GM12878 (cell line): ENCODE results near the gene PIK3R2. TPM values are rescaled to one million over a fixed set of nuclear protein-coding genes. Genes with fewer than 3 reads are reported as not detected.
A peak's percentile ranks its signal among the peaks of the same experiment; 100 is the strongest.

Experiments used
- ATAC-seq: fragments of 200-7000 bp; cut with Tn5 transposase; 3 replicates; pipeline ENCODE4 v1.9.1; 2020; ENCODE audit warnings: mild to moderate bottlenecking, moderate library complexity
- BruUV-seq: library from RNA; stranded (reverse); fragments of 400-500 nt; replicated peaks from 2 replicates; lab custom pipeline; 2021; lab: Mats Ljungman, UMichigan
- CTCF ChIA-PET: fragments of 300-600 bp; sonication (Branson Sonifier 250); formaldehyde crosslinking; extraction: SDS; loops from one replicate; lab custom pipeline; 2021; ENCODE audit warnings: inconsistent platforms; lab: Yijun Ruan, JAX
- POLR2A ChIA-PET: fragments of 350-600 bp; formaldehyde crosslinking; extraction: SDS; loops from one replicate; lab custom pipeline; 2021; ENCODE audit warnings: inconsistent platforms; lab: Charles Lee
- RAD21 ChIA-PET: fragments of 300-600 bp; sonication (Branson Sonifier 250); formaldehyde crosslinking; loops from one replicate; lab custom pipeline; 2023; ENCODE audit warnings: antibody characterized with exemption; ENCODE audit not compliant: unreplicated experiment; lab: Charles Lee
- SMC1A ChIA-PET: fragments of 300-600 bp; sonication (Branson Sonifier 250); formaldehyde crosslinking; loops from one replicate; lab custom pipeline; 2023; ENCODE audit not compliant: unreplicated experiment, uncharacterized antibody; lab: Charles Lee
- DNase-seq: peaks from one replicate; pipeline ENCODE4 v3.0.0-alpha.2; 2011; ENCODE audit warnings: low read depth, low spot score
- FAIRE-seq: peaks from 3 replicates; lab custom pipeline; 2011; peaks lifted over from hg19 to GRCh38; lab: Jason Lieb, UNC
- H2AFZ ChIP-seq: 2 replicates; pipeline ENCODE4 v1.6.0; 2011; ENCODE audit warnings: low read depth, low read length, control low read depth; ENCODE audit not compliant: control insufficient read depth
- H3K27ac ChIP-seq: 2 replicates; pipeline ENCODE4 v1.5.1; 2011; ENCODE audit warnings: control low read depth; ENCODE audit not compliant: control insufficient read depth, insufficient read depth
- H3K27me3 ChIP-seq, 2 experiments: replicated peaks in 1 of 2; 2 replicates each; pipeline versions ENCODE4 v1.6.0 to v1.6.1; 2011; ENCODE audit warnings: low read length in 1 of 2; ENCODE audit not compliant: control insufficient read depth in 2 of 2, insufficient read depth in 2 of 2
- H3K36me3 ChIP-seq, 2 experiments: 2 replicates each; pipeline ENCODE4 v1.5.1; 2011; ENCODE audit warnings: low read length in 1 of 2; ENCODE audit not compliant: control insufficient read depth in 2 of 2, insufficient read depth in 2 of 2
- H3K4me1 ChIP-seq: 2 replicates; pipeline ENCODE4 v1.6.1; 2011; ENCODE audit warnings: mild to moderate bottlenecking, low read length, moderate library complexity, mixed read lengths; ENCODE audit not compliant: control insufficient read depth, insufficient read depth
- H3K4me2 ChIP-seq: 2 replicates; pipeline ENCODE4 v1.6.0; 2011; ENCODE audit warnings: control low read depth; ENCODE audit not compliant: control insufficient read depth, insufficient read depth
- H3K4me3 ChIP-seq: fragments of 200-600 bp; sonication (generic); 2 replicates; pipeline ENCODE4 v1.5.1; 2016
- H3K79me2 ChIP-seq: 2 replicates; pipeline ENCODE4 v1.6.0; 2011; ENCODE audit warnings: low read length; ENCODE audit not compliant: control insufficient read depth, insufficient read depth
- H3K9ac ChIP-seq: 2 replicates; pipeline ENCODE4 v1.8.0; 2011; ENCODE audit warnings: low read length, control low read depth, mixed read lengths; ENCODE audit not compliant: control insufficient read depth, insufficient read depth
- H3K9me3 ChIP-seq: replicated peaks from 3 replicates; pipeline ENCODE4 v1.5.1; 2011; ENCODE audit warnings: mild to moderate bottlenecking, low read length; ENCODE audit not compliant: control insufficient read depth, insufficient read depth
- H4K20me1 ChIP-seq: 2 replicates; pipeline ENCODE4 v1.6.0; 2011; ENCODE audit not compliant: control insufficient read depth, insufficient read depth
- FOS ChIP-seq: IDR thresholded peaks from 3 replicates; pipeline ENCODE4 v1.6.1; 2011; ENCODE audit warnings: borderline replicate concordance; ENCODE audit not compliant: insufficient read length; ENCODE audit errors: extremely low read depth
- NFIC ChIP-seq: IDR thresholded peaks from 2 replicates; pipeline ENCODE4 v1.6.1; 2012; ENCODE audit warnings: low read depth, mild to moderate bottlenecking, inconsistent platforms, low read length, moderate library complexity
- RCOR1 ChIP-seq: conservative IDR thresholded peaks from 2 replicates; pipeline ENCODE4 v1.6.1; 2012; ENCODE audit warnings: low read depth, low read length, improper control_type of control experiment
- SIN3A ChIP-seq: IDR thresholded peaks from 2 replicates; pipeline ENCODE4 v1.6.1; 2012; ENCODE audit warnings: low read depth, low read length, improper control_type of control experiment
- SMARCA5 ChIP-seq: fragments of 450-650 bp; IDR thresholded peaks from 2 replicates; pipeline ENCODE4 v1.6.1; 2017; ENCODE audit warnings: mild to moderate bottlenecking
- ZNF217 ChIP-seq: fragments of 450-650 bp; IDR thresholded peaks from 2 replicates; pipeline ENCODE4 v1.6.1; 2017; ENCODE audit warnings: antibody characterized with exemption, mild to moderate bottlenecking
- ZNF622 ChIP-seq: fragments of 450-650 bp; IDR thresholded peaks from 2 replicates; pipeline ENCODE4 v1.6.1; 2017; ENCODE audit warnings: mild to moderate bottlenecking, inconsistent platforms
- WGBS: methylation state at CpG from one replicate; pipeline ENCODE4 v1.1.6; 2016; ENCODE audit warnings: low lambda C conversion rate; ENCODE audit not compliant: insufficient replicate concordance, insufficient coverage; ENCODE audit errors: missing lambda C conversion rate; 5-methylcytosine and 5-hydroxymethylcytosine counted together
- in situ Hi-C: fragments of 300-500 bp; cut with MboI; formaldehyde crosslinking; loops from 9 replicates; pipeline ENCODE4 v1.14.3; 2018; ENCODE audit warnings: mixed read lengths
- intact Hi-C: fragments of 100-400 bp; cut with micrococcal nuclease; formaldehyde crosslinking; loops from one replicate; pipeline ENCODE4 v1.14.2; 2022; ENCODE audit not compliant: unreplicated experiment
- polyA plus RNA-seq, 11 experiments: library from polyadenylated mRNA; depleted of rRNA in 4 of 11; unstranded in 6 of 11; stranded (reverse) in 5 of 11; fragments of >200 nt; fragmentation: Nextera tagmentation in 4 of 11; fragmentation: Illumina TruSeq in 1 of 11; extraction: Ambion mirVana in 4 of 11; extraction: Trizol in 1 of 11; gene quantifications; 1 replicate in 1 of 11; 2 replicates in 10 of 11; pipeline versions ENCODE4 v1.2.1 to v1.2.3, GENCODE V29; 2011 to 2016; ENCODE audit warnings: inconsistent platforms in 2 of 11, missing spikeins in 2 of 11, low read depth in 1 of 11
- total RNA-seq, 4 experiments: library from RNA; depleted of rRNA in 3 of 4; stranded (reverse); fragments of >200 nt in 3 of 4; fragmentation: Illumina TruSeq in 1 of 4; extraction: Trizol in 1 of 4; gene quantifications; 2 replicates each; pipeline versions ENCODE4 v1.2.1 to v1.2.3, GENCODE V29; 2013 to 2021
- TF ChIP-seq, protein P1 (sequence below): IDR thresholded peaks from 2 replicates; pipeline ENCODE4 v1.6.1; 2012; ENCODE audit warnings: improper control_type of control experiment, low read depth, low read length; ENCODE audit not compliant: insufficient replicate concordance
- TF ChIP-seq, protein P2 (sequence below): IDR thresholded peaks from 2 replicates; pipeline ENCODE4 v1.6.1; 2011; ENCODE audit warnings: mild to moderate bottlenecking, low read depth, low read length, moderate library complexity; ENCODE audit not compliant: insufficient replicate concordance
- TF ChIP-seq, protein P3 (sequence below): fragments of 450-650 bp; IDR thresholded peaks from 2 replicates; pipeline ENCODE4 v1.6.1; 2016; ENCODE audit warnings: mild to moderate bottlenecking

Gene PIK3R2
- total and polyA plus RNA-seq, 10 of the 15 experiments (the other 5 are each of a cell fraction or from before 2014, with no cell fraction given), result 0.26 to 22.6 (median 2.5) TPM

DNA sequence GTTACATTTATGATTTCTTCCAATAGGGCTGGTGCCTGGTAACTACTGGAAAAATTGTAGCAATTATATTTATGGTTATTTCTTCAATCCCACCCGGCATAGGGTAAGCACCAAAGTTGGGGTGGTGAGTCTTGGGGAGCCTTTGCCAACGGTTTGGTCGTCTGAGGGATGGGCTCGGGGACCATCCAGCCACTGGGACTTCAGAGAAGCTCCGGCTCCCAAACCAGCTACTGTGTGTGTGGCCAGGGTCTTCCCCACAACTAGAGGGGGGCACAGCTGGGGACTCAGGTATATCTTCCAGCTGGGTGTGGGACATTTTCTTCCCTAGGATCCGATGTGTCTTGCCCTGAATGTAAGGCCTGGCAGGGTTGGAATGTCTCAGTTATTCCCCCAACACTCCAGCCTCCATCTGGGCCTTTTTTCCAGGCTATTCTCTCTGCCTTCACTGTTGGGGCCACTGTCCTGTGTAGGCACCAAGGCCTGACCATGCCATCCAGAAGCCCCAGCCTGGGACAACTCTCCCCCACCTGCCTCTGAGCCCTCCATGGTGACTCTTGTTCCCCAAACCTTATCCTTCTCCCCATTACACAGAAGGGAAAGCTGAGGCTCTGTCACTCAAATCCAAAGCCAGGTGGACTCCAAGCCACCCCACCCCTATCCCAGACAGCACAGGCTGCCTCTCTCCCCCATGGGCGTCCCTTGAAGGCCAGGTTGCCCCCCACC is 19.5 kb downstream of the PIK3R2 start:
- H3K4me3 ChIP-seq, result no peak overlapping the region

More for the DNA sequence above, 19.5 kb downstream of the PIK3R2 start:
- ChIA-PET CTCF (interaction anchor here (0.7 to 1.0 kb wide), 2 partner anchors 9 to 19 kb away, joined by 3 to 5 read pairs; no protein-coding TSS in a partner anchor), RAD21 (interaction anchor here (0.7 to 3.2 kb wide), 8 partner anchors 8 to 160 kb away, joined by 3 to 29 read pairs (median 5); partner anchors contain the start of gene MPV17L2)
- TSS peak; percentile 58 for BruUV-seq
- H3K27me3 ChIP-seq, result no peaks in the 10 kb centered on the region
- DNase-seq (no peak), ATAC-seq (no peak), FAIRE-seq (no peak)
- peak overlapping the region; percentile 83 for H3K9ac ChIP-seq
- H3K4me1 ChIP-seq, result peaks cover 61% of the 10 kb centered on the region
- H2AFZ ChIP-seq, result no peak overlapping the region
- no peaks in the 10 kb centered on the region for H4K20me1 ChIP-seq
- H3K4me2 ChIP-seq, result peak overlapping the region; percentile 100
- TF ChIP-seq FOS (no peak), NFIC (no peak; the same call in 1 of the 2 replicates), ZNF622 (no peak), ZNF217 (peak; percentile 41; the same call in 1 of the 2 replicates), SMARCA5 (peak; percentile 86), RCOR1 (0 out of 2 replicates have a peak, but pooled peaks have one; percentile 17), SIN3A (no peak)
- TF ChIP-seq, protein P1, sequence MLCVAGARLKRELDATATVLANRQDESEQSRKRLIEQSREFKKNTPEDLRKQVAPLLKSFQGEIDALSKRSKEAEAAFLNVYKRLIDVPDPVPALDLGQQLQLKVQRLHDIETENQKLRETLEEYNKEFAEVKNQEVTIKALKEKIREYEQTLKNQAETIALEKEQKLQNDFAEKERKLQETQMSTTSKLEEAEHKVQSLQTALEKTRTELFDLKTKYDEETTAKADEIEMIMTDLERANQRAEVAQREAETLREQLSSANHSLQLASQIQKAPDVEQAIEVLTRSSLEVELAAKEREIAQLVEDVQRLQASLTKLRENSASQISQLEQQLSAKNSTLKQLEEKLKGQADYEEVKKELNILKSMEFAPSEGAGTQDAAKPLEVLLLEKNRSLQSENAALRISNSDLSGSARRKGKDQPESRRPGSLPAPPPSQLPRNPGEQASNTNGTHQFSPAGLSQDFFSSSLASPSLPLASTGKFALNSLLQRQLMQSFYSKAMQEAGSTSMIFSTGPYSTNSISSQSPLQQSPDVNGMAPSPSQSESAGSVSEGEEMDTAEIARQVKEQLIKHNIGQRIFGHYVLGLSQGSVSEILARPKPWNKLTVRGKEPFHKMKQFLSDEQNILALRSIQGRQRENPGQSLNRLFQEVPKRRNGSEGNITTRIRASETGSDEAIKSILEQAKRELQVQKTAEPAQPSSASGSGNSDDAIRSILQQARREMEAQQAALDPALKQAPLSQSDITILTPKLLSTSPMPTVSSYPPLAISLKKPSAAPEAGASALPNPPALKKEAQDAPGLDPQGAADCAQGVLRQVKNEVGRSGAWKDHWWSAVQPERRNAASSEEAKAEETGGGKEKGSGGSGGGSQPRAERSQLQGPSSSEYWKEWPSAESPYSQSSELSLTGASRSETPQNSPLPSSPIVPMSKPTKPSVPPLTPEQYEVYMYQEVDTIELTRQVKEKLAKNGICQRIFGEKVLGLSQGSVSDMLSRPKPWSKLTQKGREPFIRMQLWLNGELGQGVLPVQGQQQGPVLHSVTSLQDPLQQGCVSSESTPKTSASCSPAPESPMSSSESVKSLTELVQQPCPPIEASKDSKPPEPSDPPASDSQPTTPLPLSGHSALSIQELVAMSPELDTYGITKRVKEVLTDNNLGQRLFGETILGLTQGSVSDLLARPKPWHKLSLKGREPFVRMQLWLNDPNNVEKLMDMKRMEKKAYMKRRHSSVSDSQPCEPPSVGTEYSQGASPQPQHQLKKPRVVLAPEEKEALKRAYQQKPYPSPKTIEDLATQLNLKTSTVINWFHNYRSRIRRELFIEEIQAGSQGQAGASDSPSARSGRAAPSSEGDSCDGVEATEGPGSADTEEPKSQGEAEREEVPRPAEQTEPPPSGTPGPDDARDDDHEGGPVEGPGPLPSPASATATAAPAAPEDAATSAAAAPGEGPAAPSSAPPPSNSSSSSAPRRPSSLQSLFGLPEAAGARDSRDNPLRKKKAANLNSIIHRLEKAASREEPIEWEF, result no peak
- TF ChIP-seq, protein P2, sequence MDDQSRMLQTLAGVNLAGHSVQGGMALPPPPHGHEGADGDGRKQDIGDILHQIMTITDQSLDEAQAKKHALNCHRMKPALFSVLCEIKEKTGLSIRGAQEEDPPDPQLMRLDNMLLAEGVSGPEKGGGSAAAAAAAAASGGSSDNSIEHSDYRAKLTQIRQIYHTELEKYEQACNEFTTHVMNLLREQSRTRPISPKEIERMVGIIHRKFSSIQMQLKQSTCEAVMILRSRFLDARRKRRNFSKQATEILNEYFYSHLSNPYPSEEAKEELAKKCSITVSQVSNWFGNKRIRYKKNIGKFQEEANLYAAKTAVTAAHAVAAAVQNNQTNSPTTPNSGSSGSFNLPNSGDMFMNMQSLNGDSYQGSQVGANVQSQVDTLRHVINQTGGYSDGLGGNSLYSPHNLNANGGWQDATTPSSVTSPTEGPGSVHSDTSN, result peak; percentile 38
- TF ChIP-seq, protein P3, sequence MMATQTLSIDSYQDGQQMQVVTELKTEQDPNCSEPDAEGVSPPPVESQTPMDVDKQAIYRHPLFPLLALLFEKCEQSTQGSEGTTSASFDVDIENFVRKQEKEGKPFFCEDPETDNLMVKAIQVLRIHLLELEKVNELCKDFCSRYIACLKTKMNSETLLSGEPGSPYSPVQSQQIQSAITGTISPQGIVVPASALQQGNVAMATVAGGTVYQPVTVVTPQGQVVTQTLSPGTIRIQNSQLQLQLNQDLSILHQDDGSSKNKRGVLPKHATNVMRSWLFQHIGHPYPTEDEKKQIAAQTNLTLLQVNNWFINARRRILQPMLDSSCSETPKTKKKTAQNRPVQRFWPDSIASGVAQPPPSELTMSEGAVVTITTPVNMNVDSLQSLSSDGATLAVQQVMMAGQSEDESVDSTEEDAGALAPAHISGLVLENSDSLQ, result peak; percentile 80
- TF ChIP-seq, all 136 proteins: peak for 5
- intact Hi-C loops (loop anchor here (1.0 to 5.0 kb wide), 4 partner anchors 20 to 225 kb away; partner anchors contain the start of genes MAST3 and PIK3R2), in situ Hi-C loops (no loop called here)
- peak overlapping the region; percentile 79 for H3K27ac ChIP-seq
- SMC1A ChIA-PET, result interaction anchor here (0.6 to 2.3 kb wide), 5 partner anchors 12 to 78 kb away, joined by 3 to 6 read pairs (median 3); partner anchors contain the start of gene PIK3R2
- H3K36me3 ChIP-seq, result peaks cover 11 to 13% of the 10 kb centered on the region in 2 experiments; a peak in 3 of 4 replicates
- 62% methylated on average over 7 of the region's 7 CpGs for WGBS
- H3K79me2 ChIP-seq, result peaks cover 30% of the 10 kb centered on the region
- no peaks in the 10 kb centered on the region; the same call in 2 of the 3 replicates for H3K9me3 ChIP-seq
- POLR2A ChIA-PET, result interaction anchor here (0.5 to 3.0 kb wide), 6 partner anchors 19 to 132 kb away, joined by 3 to 24 read pairs (median 5); partner anchors contain the start of gene MPV17L2
